Esophagus squamous epithelium (tissue), 4 donors: Measurements from ENCODE around the gene PCSK6.

Experiments used
- POLR2A ChIP-seq, 4 donors: fragments of 450-650 bp; IDR thresholded peaks; one replicate each; pipeline ENCODE4 v1.6.1; 2017; ENCODE audit warnings: antibody characterized with exemption in 4 of 4, mild to moderate bottlenecking in 4 of 4, moderate library complexity in 3 of 4
- TF ChIP-seq, protein P1 (sequence below), 6 experiments: fragments of 450-650 bp in 4 of 6; fragments of 200-600 bp in 2 of 6; sonication (generic) in 2 of 6; IDR thresholded peaks; one replicate each; pipeline ENCODE4 v1.5.1; 2016 to 2019; ENCODE audit warnings: antibody characterized with exemption in 6 of 6, mild to moderate bottlenecking in 4 of 6, moderate library complexity in 4 of 6

DNA sequence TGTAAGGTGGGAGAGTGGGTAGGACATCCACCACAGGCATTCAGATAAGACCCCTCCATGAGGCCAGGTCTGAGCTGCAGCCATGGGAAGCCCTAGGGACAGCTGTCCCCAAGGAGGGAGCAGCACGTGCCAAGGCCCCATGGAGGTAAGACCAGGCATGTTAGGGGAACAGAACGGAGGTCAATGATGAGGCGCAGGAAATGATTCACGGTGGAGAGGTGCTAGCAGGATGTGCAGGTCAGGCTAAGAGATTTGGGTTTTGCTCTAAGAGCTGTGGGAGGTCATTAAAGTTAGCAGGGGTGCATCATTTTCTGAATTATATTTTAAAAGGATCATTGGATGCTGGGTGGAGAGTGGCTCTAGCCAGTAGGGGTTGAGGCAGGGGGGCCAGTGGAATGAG lies 128.1 kb downstream of the PCSK6 start:
- TF ChIP-seq, protein P1, sequence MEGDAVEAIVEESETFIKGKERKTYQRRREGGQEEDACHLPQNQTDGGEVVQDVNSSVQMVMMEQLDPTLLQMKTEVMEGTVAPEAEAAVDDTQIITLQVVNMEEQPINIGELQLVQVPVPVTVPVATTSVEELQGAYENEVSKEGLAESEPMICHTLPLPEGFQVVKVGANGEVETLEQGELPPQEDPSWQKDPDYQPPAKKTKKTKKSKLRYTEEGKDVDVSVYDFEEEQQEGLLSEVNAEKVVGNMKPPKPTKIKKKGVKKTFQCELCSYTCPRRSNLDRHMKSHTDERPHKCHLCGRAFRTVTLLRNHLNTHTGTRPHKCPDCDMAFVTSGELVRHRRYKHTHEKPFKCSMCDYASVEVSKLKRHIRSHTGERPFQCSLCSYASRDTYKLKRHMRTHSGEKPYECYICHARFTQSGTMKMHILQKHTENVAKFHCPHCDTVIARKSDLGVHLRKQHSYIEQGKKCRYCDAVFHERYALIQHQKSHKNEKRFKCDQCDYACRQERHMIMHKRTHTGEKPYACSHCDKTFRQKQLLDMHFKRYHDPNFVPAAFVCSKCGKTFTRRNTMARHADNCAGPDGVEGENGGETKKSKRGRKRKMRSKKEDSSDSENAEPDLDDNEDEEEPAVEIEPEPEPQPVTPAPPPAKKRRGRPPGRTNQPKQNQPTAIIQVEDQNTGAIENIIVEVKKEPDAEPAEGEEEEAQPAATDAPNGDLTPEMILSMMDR (IDR thresholded peaks at IDR 0.05) = no peak
- TF ChIP-seq POLR2A (IDR thresholded peaks at IDR 0.05) = no peak
